Parathyroid adenoma (tissue), 2 donors: Measurements from ENCODE around the gene SLC9A9.

ENCODE experiments used
- H2AFZ ChIP-seq: fragments of 300-600 bp; sonication (generic); one replicate; pipeline ENCODE4 v1.7.0; 2017; ENCODE audit warnings: antibody characterized with exemption, mild to moderate bottlenecking
- H3K27ac ChIP-seq: fragments of 300-600 bp; sonication (generic); one replicate; pipeline ENCODE4 v1.7.0; 2017
- H3K27me3 ChIP-seq: fragments of 300-600 bp; sonication (generic); one replicate; pipeline ENCODE4 v1.7.0; 2017; ENCODE audit warnings: low read length; ENCODE audit not compliant: control insufficient read depth, insufficient read depth
- H3K36me3 ChIP-seq: fragments of 300-600 bp; sonication (generic); one replicate; pipeline ENCODE4 v1.7.0; 2017; ENCODE audit warnings: low read length; ENCODE audit not compliant: control insufficient read depth, insufficient read depth
- H3K4me1 ChIP-seq: fragments of 300-600 bp; sonication (generic); one replicate; pipeline ENCODE4 v1.7.0; 2017; ENCODE audit warnings: control low read depth
- H3K4me2 ChIP-seq: fragments of 300-600 bp; sonication (generic); one replicate; pipeline ENCODE4 v1.7.0; 2017; ENCODE audit warnings: low read length
- H3K4me3 ChIP-seq: fragments of 300-600 bp; sonication (generic); one replicate; pipeline ENCODE4 v1.7.0; 2017; ENCODE audit warnings: low read depth, low read length
- H3K79me2 ChIP-seq: fragments of 300-600 bp; sonication (generic); one replicate; pipeline ENCODE4 v1.7.0; 2017; ENCODE audit warnings: control low read depth
- H3K9ac ChIP-seq: fragments of 300-600 bp; sonication (generic); one replicate; pipeline ENCODE4 v1.7.0; 2017; ENCODE audit warnings: mild to moderate bottlenecking
- H3K9me3 ChIP-seq: fragments of 300-600 bp; sonication (generic); one replicate; pipeline ENCODE4 v1.7.0; 2017; ENCODE audit warnings: low read length; ENCODE audit not compliant: control insufficient read depth
- CTCF ChIP-seq: fragments of 300-600 bp; sonication (generic); IDR thresholded peaks from one replicate; pipeline ENCODE4 v1.7.0; 2017; ENCODE audit warnings: antibody characterized with exemption, mild to moderate bottlenecking
- donor health status: primary hyperparathyroidism.

Gene SLC9A9

DNA sequence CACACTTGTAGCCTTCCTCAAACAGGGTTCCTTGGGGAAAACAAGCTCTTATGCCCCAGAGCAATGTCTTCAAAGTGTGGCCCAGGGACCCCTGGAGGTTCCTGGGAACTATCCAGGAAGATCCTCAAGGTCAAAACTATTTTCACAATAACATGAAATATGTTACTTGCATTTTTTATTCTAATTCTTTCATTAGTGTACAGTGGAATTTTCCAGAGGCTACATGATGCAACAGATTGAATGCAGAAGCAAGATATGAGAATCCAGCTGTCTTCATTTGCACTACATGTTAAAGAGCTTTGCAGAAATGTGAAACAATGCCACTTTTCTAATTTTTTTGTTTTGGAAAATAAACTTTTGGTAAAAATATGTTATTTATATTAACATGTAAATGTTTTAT, 190.9 kb downstream of the SLC9A9 start:
- H3K4me1 ChIP-seq, result no peaks in the 10 kb centered on the region
- H2AFZ ChIP-seq, result no peak overlapping the region
- H3K9ac ChIP-seq, result no peak overlapping the region
- no peak overlapping the region for H3K4me2 ChIP-seq
- no peak overlapping the region for H3K27ac ChIP-seq
- no peak for TF ChIP-seq CTCF
- no peaks in the 10 kb centered on the region for H3K27me3 ChIP-seq
- H3K4me3 ChIP-seq, result no peak overlapping the region
- H3K9me3 ChIP-seq, result no peaks in the 10 kb centered on the region
- H3K79me2 ChIP-seq, result no peaks in the 10 kb centered on the region
- no peaks in the 10 kb centered on the region for H3K36me3 ChIP-seq

DNA sequence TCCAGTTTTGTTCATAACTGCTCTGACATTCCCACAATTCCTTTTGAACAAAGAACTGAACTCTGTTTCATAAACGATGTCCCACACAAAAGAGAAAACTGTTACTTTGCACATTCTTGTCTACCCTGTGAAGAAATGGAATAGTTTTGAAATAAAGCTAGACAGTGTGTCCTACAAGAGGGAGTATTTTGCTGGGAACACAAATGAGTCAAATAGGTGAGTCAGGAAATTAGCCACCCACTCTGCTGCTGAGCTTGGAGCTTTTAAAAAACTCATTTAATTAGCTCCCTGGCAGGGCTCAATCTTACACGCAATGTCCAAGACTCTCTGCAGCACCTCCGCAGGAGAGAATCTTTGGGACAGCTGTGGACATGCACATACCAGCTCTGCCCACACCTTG, 193.4 kb downstream of the SLC9A9 start:
- no peaks in the 10 kb centered on the region for H3K4me1 ChIP-seq
- no peaks in the 10 kb centered on the region for H3K36me3 ChIP-seq
- no peak overlapping the region for H2AFZ ChIP-seq
- H3K9me3 ChIP-seq, result no peaks in the 10 kb centered on the region
- H3K9ac ChIP-seq, result no peak overlapping the region
- no peak overlapping the region for H3K4me3 ChIP-seq
- no peak overlapping the region for H3K4me2 ChIP-seq
- H3K27ac ChIP-seq, result no peak overlapping the region
- H3K27me3 ChIP-seq, result no peaks in the 10 kb centered on the region
- TF ChIP-seq CTCF, result no peak
- no peaks in the 10 kb centered on the region for H3K79me2 ChIP-seq

GRCh38 chr3:143653935-143654334, 194.3 kb downstream of the SLC9A9 start:
- no peak overlapping the region for H3K9ac ChIP-seq
- TF ChIP-seq CTCF, result no peak
- no peaks in the 10 kb centered on the region for H3K9me3 ChIP-seq
- no peak overlapping the region for H3K4me3 ChIP-seq
- no peak overlapping the region for H3K27ac ChIP-seq
- H2AFZ ChIP-seq, result no peak overlapping the region
- no peaks in the 10 kb centered on the region for H3K36me3 ChIP-seq
- H3K79me2 ChIP-seq, result no peaks in the 10 kb centered on the region
- H3K4me2 ChIP-seq, result no peak overlapping the region
- H3K4me1 ChIP-seq, result no peaks in the 10 kb centered on the region
- no peaks in the 10 kb centered on the region for H3K27me3 ChIP-seq

DNA sequence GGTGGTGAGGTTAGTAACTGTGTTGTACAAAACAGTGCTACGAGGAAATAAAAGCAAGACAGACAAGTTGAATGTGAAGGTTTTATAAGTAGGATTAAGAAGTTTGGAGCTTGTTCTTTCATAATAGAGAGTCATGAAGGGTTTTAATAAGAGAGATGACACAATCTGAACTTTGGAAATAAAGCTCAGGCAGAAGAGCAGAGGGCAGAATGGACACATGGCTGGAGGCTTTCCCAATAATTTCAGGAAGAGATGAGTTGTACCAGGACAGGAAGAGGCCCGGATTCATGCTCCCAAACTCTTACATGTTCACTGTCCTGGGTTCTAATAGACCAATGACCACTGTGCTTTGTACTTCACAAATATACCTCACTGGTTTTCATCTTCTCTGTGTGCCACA, 194.8 kb downstream of the SLC9A9 start:
- H3K36me3 ChIP-seq, result no peaks in the 10 kb centered on the region
- H3K4me3 ChIP-seq, result no peak overlapping the region
- H3K79me2 ChIP-seq, result no peaks in the 10 kb centered on the region
- no peaks in the 10 kb centered on the region for H3K4me1 ChIP-seq
- H2AFZ ChIP-seq, result no peak overlapping the region
- no peak overlapping the region for H3K27ac ChIP-seq
- no peak overlapping the region for H3K4me2 ChIP-seq
- TF ChIP-seq CTCF, result no peak
- no peaks in the 10 kb centered on the region for H3K27me3 ChIP-seq
- H3K9ac ChIP-seq, result no peak overlapping the region
- H3K9me3 ChIP-seq, result no peaks in the 10 kb centered on the region

DNA sequence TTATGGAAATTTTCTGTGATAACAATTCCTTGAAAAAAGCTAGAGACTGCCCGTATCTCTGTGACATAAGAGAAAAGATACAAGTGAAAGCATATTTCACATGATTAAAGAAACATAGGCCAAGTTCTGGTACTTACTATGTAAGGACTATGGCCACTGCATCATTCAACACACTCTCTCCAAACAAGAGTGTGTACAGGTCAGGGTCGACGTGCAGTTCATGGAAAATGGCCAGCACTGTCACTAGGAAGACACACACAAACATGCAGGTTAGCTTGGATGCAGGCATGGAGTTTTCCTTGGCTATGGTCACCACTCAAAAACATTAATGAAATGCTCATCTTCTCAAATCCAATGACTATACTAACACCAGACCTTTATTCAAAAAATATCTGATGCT, 196.2 kb downstream of the SLC9A9 start:
- Histone ChIP-seq H3K79me2 (no peaks in the 10 kb centered on the region), H3K27me3 (no peaks in the 10 kb centered on the region), H3K4me1 (no peaks in the 10 kb centered on the region), H3K4me3 (no peak overlapping the region), H3K9ac (no peak overlapping the region), H3K36me3 (no peaks in the 10 kb centered on the region), H3K27ac (no peak overlapping the region), H2AFZ (no peak overlapping the region), H3K4me2 (no peak overlapping the region), H3K9me3 (no peaks in the 10 kb centered on the region)
- no peak for TF ChIP-seq CTCF
